OCI-LY1 (cell line): ENCODE results near the gene ZBTB7A.

Source experiments
- H2AFZ ChIP-seq: fragments of 200-600 bp; sonication (generic), shearing (Covaris generic); 2 replicates; pipeline ENCODE4 v1.6.0; 2014; ENCODE audit warnings: antibody characterized with exemption, mild to moderate bottlenecking, low read length
- H3F3A ChIP-seq: fragments of 200-600 bp; sonication (generic), shearing (Covaris generic); 2 replicates; pipeline ENCODE4 v1.6.0; 2014; ENCODE audit warnings: mild to moderate bottlenecking, antibody characterized with exemption, low read length, moderate library complexity; ENCODE audit not compliant: insufficient read depth
- H3K27ac ChIP-seq: fragments of 200-600 bp; sonication (generic); 2 replicates; pipeline ENCODE4 v1.5.1; 2014; ENCODE audit warnings: low read length, mixed run types, mild to moderate bottlenecking, low read depth; ENCODE audit not compliant: poor library complexity, severe bottlenecking
- H3K27me3 ChIP-seq: fragments of 200-600 bp; sonication (generic); 2 replicates; pipeline ENCODE4 v1.6.0; 2014; ENCODE audit warnings: antibody characterized with exemption, mild to moderate bottlenecking, low read length, moderate library complexity; ENCODE audit not compliant: insufficient read depth
- H3K36me3 ChIP-seq: fragments of 200-600 bp; sonication (generic); 2 replicates; pipeline ENCODE4 v1.6.1; 2014; ENCODE audit warnings: mild to moderate bottlenecking, antibody characterized with exemption, low read length, moderate library complexity, mixed read lengths; ENCODE audit not compliant: insufficient read depth
- H3K4me1 ChIP-seq: fragments of 200-600 bp; sonication (generic); 2 replicates; pipeline ENCODE4 v1.5.1; 2014; ENCODE audit warnings: mild to moderate bottlenecking, low read length, moderate library complexity; ENCODE audit not compliant: insufficient read depth, severe bottlenecking
- H3K4me2 ChIP-seq: fragments of 200-600 bp; sonication (generic), shearing (Covaris generic); 2 replicates; pipeline ENCODE4 v1.6.1; 2014; ENCODE audit warnings: low read length
- H3K4me3 ChIP-seq: fragments of 200-600 bp; sonication (generic); 2 replicates; pipeline ENCODE4 v1.5.1; 2014; ENCODE audit warnings: low read length, low read depth, mild to moderate bottlenecking, mixed read lengths; ENCODE audit not compliant: poor library complexity, severe bottlenecking
- H3K79me2 ChIP-seq: fragments of 200-600 bp; shearing (Covaris generic); 2 replicates; pipeline ENCODE4 v1.6.1; 2016; ENCODE audit warnings: mixed run types, low read length, mixed read lengths; ENCODE audit not compliant: insufficient read depth
- H3K9ac ChIP-seq: fragments of 200-600 bp; sonication (generic), shearing (Covaris generic); 2 replicates; pipeline ENCODE4 v1.6.1; 2014; ENCODE audit warnings: mild to moderate bottlenecking, low read length, mixed read lengths
- H3K9me2 ChIP-seq: fragments of 200-600 bp; sonication (generic), shearing (Covaris generic); 2 replicates; pipeline ENCODE4 v1.6.1; 2014; ENCODE audit warnings: low read depth, mild to moderate bottlenecking, low read length, mixed read lengths
- H3K9me3 ChIP-seq: fragments of 200-600 bp; shearing (Covaris generic); 2 replicates; pipeline ENCODE4 v1.6.1; 2014; ENCODE audit warnings: low read length, mixed read lengths
- H4K20me1 ChIP-seq: fragments of 200-600 bp; sonication (generic), shearing (Covaris generic); 2 replicates; pipeline ENCODE4 v1.6.0; 2016; ENCODE audit warnings: mild to moderate bottlenecking, low read length; ENCODE audit not compliant: insufficient read depth
- CTCF ChIP-seq: fragments of 200-600 bp; sonication (generic), shearing (Covaris generic); IDR thresholded peaks from 2 replicates; pipeline ENCODE4 v1.5.1; 2017; ENCODE audit warnings: mild to moderate bottlenecking, antibody characterized with exemption, low read length, moderate library complexity, mixed read lengths
- EZH2 ChIP-seq: fragments of 200-600 bp; sonication (generic), shearing (Covaris generic); IDR thresholded peaks from 2 replicates; pipeline ENCODE4 v1.8.0; 2017; ENCODE audit warnings: borderline replicate concordance, mixed run types, mild to moderate bottlenecking, antibody characterized with exemption, low read length, moderate library complexity, mixed read lengths

The ZBTB7A gene

GRCh38 chr19:4014541-4015491 lies 51.9 kb downstream of the ZBTB7A start:
- no peaks in the 10 kb centered on the region for H3K27me3 ChIP-seq
- no peak overlapping the region for H2AFZ ChIP-seq
- H3K4me1 ChIP-seq, result peaks cover 2% of the 10 kb centered on the region
- no peaks in the 10 kb centered on the region for H3K9me3 ChIP-seq
- no peak overlapping the region for H3K27ac ChIP-seq
- H3K79me2 ChIP-seq, result no peaks in the 10 kb centered on the region
- no peak for TF ChIP-seq CTCF
- no peak for TF ChIP-seq EZH2
- peaks cover 45% of the 10 kb centered on the region for H3K36me3 ChIP-seq
- H3K9me2 ChIP-seq, result no peaks in the 10 kb centered on the region
- H3K9ac ChIP-seq, result no peak overlapping the region
- H3F3A ChIP-seq, result no peaks in the 10 kb centered on the region
- no peak overlapping the region for H3K4me2 ChIP-seq
- no peaks in the 10 kb centered on the region for H4K20me1 ChIP-seq
- H3K4me3 ChIP-seq, result no peak overlapping the region

- no peak overlapping the region for H2AFZ ChIP-seq
- H3K27me3 ChIP-seq, result no peaks in the 10 kb centered on the region
- no peak overlapping the region for H3K9ac ChIP-seq
- no peak overlapping the region for H3K27ac ChIP-seq
- TF ChIP-seq CTCF, result no peak
- TF ChIP-seq EZH2, result no peak
- H3K4me3 ChIP-seq, result no peak overlapping the region
- H3K79me2 ChIP-seq, result peaks cover 6% of the 10 kb centered on the region; the same call in 1 of the 2 replicates
- no peaks in the 10 kb centered on the region for H3K9me3 ChIP-seq
- H3K4me2 ChIP-seq, result no peak overlapping the region
- no peaks in the 10 kb centered on the region for H3F3A ChIP-seq
- peaks cover 10% of the 10 kb centered on the region for H3K4me1 ChIP-seq
- H3K9me2 ChIP-seq, result no peaks in the 10 kb centered on the region
- H3K36me3 ChIP-seq, result peaks cover 45% of the 10 kb centered on the region
- H4K20me1 ChIP-seq, result no peaks in the 10 kb centered on the region
Measured at GRCh38 chr19:4013886-4014540, 52.7 kb downstream of the ZBTB7A start.

- Histone ChIP-seq H3K9ac (no peak overlapping the region), H3K9me2 (no peaks in the 10 kb centered on the region), H3K27ac (no peak overlapping the region), H3K4me3 (no peak overlapping the region), H3K4me1 (peaks cover 19% of the 10 kb centered on the region), H3K36me3 (peaks cover 38% of the 10 kb centered on the region), H3K27me3 (no peaks in the 10 kb centered on the region), H3K4me2 (no peak overlapping the region), H3K9me3 (no peaks in the 10 kb centered on the region), H4K20me1 (no peaks in the 10 kb centered on the region), H2AFZ (no peak overlapping the region), H3F3A (no peaks in the 10 kb centered on the region), H3K79me2 (peaks cover 15% of the 10 kb centered on the region; the same call in 1 of the 2 replicates)
- TF ChIP-seq CTCF (no peak), EZH2 (no peak)
Measured at GRCh38 chr19:4012975-4013634, 53.6 kb downstream of the ZBTB7A start.
